Progenitor cell of endocrine pancreas (in vitro differentiated cells): ENCODE data around the gene HTR3B. TPM values are rescaled to one million over a fixed set of nuclear protein-coding genes. Genes with fewer than 3 reads are reported as not detected.
"Not testable (repeated sequence)": the region's sequence is repeated elsewhere in the genome, so short reads cannot be mapped to it uniquely, and the experiment has no call there.

Experiments
- DNase-seq: peaks from one replicate; pipeline ENCODE4 v3.0.0; 2021; ENCODE audit warnings: low spot score; ENCODE audit not compliant: unreplicated experiment
- H3K27ac Mint-ChIP-seq: 2 replicates; pipeline ENCODE4 v1.8.0; 2021; ENCODE audit warnings: mild to moderate bottlenecking, moderate library complexity, mixed read lengths
- H3K27me3 Mint-ChIP-seq: 2 replicates; pipeline ENCODE4 v1.8.0; 2021; ENCODE audit warnings: mixed read lengths
- H3K36me3 Mint-ChIP-seq: 2 replicates; pipeline ENCODE4 v1.8.0; 2022; ENCODE audit warnings: mixed read lengths; ENCODE audit not compliant: insufficient read depth
- H3K4me1 Mint-ChIP-seq: 2 replicates; pipeline ENCODE4 v1.8.0; 2021; ENCODE audit warnings: low read depth, mixed read lengths
- H3K4me3 Mint-ChIP-seq: 2 replicates; pipeline ENCODE4 v1.8.0; 2021; ENCODE audit warnings: low read depth, mild to moderate bottlenecking, moderate library complexity, mixed read lengths
- H3K9me3 Mint-ChIP-seq: 2 replicates; pipeline ENCODE4 v1.8.0; 2021; ENCODE audit warnings: low read depth, mixed read lengths
- total RNA-seq: library from RNA; stranded (reverse); gene quantifications from 2 replicates; pipeline ENCODE4 v1.2.1, GENCODE V29; 2021
- TF ChIP-seq, protein P1 (sequence below): fragments of 200-600 bp; sonication (generic); IDR thresholded peaks from one replicate; pipeline ENCODE4 v1.5.0; 2021; ENCODE audit warnings: antibody characterized with exemption, mild to moderate bottlenecking; ENCODE audit not compliant: unreplicated experiment

The HTR3B gene
- total RNA-seq, 1 donor from 2014 or later, result not detected

DNA sequence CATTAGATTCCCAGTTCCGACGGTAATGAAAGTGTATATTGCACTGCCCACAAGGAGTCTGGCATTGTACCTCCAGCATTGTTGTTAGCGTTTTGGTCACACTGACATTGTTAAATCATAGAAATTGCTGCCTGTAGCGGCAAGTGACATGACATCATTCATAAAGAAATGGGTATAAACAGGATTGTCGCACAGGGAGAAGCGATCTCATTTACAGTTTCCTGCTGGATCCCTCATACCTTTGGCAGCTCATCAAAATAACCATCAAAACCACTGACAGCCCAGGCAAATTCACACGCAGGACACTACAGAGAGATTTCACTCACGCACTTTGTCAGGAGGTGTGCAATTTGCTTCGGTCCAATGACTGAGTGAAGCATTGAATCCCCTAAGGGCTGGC, 3.5 kb downstream of the HTR3B start:
- DNase-seq, result no peak
- Mint-ChIP-seq H3K27me3 (peaks cover 40% of the 10 kb centered on the region), H3K36me3 (no peaks in the 10 kb centered on the region), H3K4me3 (no peak overlapping the region), H3K4me1 (peaks cover 23% of the 10 kb centered on the region), H3K9me3 (no peaks in the 10 kb centered on the region), H3K27ac (no peak overlapping the region)
- TF ChIP-seq, protein P1, sequence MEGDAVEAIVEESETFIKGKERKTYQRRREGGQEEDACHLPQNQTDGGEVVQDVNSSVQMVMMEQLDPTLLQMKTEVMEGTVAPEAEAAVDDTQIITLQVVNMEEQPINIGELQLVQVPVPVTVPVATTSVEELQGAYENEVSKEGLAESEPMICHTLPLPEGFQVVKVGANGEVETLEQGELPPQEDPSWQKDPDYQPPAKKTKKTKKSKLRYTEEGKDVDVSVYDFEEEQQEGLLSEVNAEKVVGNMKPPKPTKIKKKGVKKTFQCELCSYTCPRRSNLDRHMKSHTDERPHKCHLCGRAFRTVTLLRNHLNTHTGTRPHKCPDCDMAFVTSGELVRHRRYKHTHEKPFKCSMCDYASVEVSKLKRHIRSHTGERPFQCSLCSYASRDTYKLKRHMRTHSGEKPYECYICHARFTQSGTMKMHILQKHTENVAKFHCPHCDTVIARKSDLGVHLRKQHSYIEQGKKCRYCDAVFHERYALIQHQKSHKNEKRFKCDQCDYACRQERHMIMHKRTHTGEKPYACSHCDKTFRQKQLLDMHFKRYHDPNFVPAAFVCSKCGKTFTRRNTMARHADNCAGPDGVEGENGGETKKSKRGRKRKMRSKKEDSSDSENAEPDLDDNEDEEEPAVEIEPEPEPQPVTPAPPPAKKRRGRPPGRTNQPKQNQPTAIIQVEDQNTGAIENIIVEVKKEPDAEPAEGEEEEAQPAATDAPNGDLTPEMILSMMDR, result no peak

DNA sequence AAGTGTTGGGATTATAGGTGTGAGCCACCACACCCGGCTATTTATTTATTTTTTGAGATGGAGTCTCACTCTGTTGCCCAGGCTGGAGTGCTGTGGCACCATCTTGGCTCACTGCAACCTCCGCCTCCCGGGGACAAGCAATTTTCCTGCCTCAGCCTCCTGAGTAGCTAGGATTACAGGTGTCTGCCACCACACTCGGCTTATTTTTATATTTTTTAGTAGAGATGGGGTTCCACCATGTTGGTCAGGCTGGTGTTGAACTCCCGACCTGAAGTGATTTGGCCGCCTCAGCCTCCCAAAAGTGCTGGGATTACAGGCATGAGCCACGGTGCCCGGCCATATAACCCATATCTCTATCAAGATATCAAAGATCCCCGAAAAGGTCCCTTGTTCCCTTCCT, 6.9 kb downstream of the HTR3B start:
- H3K4me3 Mint-ChIP-seq, H3K27ac Mint-ChIP-seq, H3K36me3 Mint-ChIP-seq, DNase-seq, H3K9me3 Mint-ChIP-seq: not testable (repeated sequence)
- peaks cover 35% of the 10 kb centered on the region for H3K27me3 Mint-ChIP-seq
- peaks cover 10% of the 10 kb centered on the region for H3K4me1 Mint-ChIP-seq

DNA sequence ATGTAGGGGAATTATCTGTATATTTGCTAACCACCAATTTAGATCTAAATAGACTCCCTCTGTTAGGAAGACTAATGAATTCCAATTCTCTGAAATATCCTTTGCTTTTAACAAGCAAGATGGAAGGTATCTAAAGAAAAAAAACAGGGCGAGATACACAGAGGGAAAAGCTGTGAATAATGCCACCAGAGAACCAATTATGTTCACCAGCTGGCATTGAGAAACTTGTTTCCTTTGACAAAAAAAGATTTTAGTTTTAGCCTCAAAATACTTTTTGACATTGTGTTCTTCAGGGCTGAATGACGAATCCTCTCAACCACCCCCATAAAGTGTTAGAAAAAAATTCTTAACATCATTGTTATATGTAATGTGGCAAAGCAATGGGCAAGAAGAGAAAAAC, 19.0 kb downstream of the HTR3B start:
- no peaks in the 10 kb centered on the region for H3K36me3 Mint-ChIP-seq
- no peaks in the 10 kb centered on the region for H3K9me3 Mint-ChIP-seq

DNA sequence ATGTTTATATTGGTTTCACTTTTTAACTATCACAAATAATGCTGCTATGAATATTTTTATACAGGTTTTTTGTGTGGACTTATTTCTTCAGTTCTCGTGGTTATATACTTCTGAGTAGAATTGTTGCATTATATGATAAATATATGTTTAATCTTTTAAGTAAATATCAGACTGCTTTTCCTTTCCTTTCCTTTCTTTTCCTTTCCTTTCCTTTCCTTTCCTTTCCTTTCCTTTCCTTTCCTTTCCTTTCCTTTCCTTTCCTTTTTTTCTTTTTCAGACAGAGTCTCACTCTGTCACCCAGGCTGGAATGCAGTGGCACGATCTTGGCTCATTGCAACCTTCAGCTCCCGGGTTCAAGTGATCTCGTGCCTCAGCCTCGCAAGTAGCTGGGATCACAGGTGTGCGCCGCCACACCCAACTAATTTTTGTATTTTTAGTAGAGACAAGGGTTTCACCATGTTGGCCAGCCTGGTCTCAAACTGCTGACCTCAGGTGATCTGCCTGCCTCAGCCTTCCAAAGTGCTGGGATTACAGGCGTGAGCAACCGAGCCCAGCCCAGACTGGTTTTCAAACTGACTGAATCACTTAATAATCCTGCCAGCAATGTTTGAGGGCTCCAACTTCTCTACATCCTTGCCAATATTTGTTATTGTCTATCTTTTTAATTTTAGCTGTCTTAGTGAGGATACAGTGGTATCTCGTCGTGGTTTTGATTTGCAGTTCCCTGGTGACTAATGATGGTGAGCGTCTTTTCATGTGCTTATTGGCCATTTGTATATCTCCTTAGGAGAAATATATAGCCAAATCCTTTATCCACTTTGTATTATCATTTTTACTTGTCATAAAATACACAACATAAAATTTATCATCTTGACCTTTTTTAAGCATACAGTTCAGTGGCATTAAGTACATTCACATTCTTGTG, 21.9 kb downstream of the HTR3B start:
- H3K27ac Mint-ChIP-seq, result no peak overlapping the region
- no peaks in the 10 kb centered on the region for H3K4me1 Mint-ChIP-seq
- TF ChIP-seq, protein P1, result no peak
- no peak for DNase-seq
- H3K27me3 Mint-ChIP-seq, result no peaks in the 10 kb centered on the region
- no peak overlapping the region for H3K4me3 Mint-ChIP-seq
- peaks cover 3% of the 10 kb centered on the region for H3K9me3 Mint-ChIP-seq
- H3K36me3 Mint-ChIP-seq, result no peaks in the 10 kb centered on the region

More for the DNA sequence above, 19.0 kb downstream of the HTR3B start:
- Mint-ChIP-seq H3K27ac (no peak overlapping the region), H3K4me1 (no peaks in the 10 kb centered on the region), H3K27me3 (no peaks in the 10 kb centered on the region), H3K4me3 (no peak overlapping the region)
- DNase-seq, result no peak
- TF ChIP-seq, protein P1, result no peak

DNA sequence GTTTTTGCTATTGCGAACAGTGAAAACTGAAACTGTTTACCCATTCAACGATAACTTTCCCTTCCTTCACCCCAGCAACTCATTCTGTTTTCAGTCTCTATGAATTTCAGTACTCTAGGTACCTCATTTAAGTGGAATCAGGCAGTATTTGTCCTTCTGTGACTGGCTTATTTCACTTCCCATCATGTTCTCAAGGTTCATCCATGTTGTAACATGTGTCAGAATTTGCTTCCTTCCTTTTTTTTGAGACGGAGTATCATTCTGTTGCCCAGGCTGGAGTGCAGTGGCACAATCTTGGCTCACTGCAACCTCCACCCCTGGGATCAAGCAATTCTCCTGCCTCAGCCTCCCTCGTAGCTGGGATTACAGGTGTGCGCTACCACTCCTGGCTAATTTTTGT, 23.7 kb downstream of the HTR3B start:
- H3K36me3 Mint-ChIP-seq, result no peaks in the 10 kb centered on the region
- no peak overlapping the region for H3K27ac Mint-ChIP-seq
- TF ChIP-seq, protein P1, result no peak
- H3K9me3 Mint-ChIP-seq, result peaks cover 3% of the 10 kb centered on the region
- H3K4me3 Mint-ChIP-seq, result no peak overlapping the region
- DNase-seq, result no peak
- H3K27me3 Mint-ChIP-seq, result no peaks in the 10 kb centered on the region
- H3K4me1 Mint-ChIP-seq, result no peaks in the 10 kb centered on the region

DNA sequence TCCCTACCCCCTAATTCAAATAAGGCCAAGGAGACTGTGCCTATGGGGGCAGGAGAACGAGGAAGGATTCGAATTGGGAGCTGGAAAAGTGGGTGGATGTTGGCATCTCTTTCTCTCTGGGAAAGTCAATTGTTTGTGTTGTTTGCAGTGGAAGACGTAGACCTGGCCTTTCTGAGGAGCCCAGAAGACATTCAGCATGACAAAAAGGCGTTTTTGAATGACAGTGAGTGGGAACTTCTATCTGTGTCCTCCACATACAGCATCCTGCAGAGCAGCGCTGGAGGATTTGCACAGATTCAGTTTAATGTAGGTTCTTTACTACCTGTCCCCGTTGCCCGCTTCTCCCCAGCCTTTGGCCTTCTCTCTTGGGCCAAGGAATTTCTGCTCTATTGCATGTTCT, 28.2 kb downstream of the HTR3B start:
- Mint-ChIP-seq H3K9me3 (peaks cover 3% of the 10 kb centered on the region), H3K27me3 (peaks cover 14% of the 10 kb centered on the region), H3K4me1 (no peaks in the 10 kb centered on the region), H3K27ac (no peak overlapping the region), H3K36me3 (no peaks in the 10 kb centered on the region), H3K4me3 (no peak overlapping the region)
- no peak for DNase-seq
- TF ChIP-seq, protein P1, result no peak

DNA sequence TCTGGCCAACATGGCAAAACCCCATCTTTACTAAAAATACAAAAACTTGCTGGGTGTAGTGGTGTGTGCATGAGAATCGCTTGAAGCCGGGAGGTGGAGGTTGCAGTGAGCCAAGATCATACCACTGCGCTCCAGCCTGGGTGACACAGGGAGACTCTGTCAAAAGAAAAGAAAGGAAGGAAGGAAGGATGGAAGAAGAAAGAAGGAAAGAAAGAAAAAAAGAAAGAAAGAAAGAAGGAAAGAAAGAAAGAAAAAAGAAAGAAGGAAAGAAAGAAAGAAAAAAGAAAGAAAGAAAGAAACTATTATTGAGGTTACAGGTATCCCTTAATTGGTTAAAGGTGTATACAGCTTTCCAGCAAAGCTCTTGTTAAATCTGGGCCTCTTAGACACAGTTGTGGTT, 29.6 kb downstream of the HTR3B start:
- not testable (repeated sequence) for H3K4me1 Mint-ChIP-seq, H3K36me3 Mint-ChIP-seq, DNase-seq, H3K27ac Mint-ChIP-seq, H3K9me3 Mint-ChIP-seq, H3K4me3 Mint-ChIP-seq
- H3K27me3 Mint-ChIP-seq, result peaks cover 19% of the 10 kb centered on the region
